Raji (cell line): ENCODE measurements around the gene SNX13.

Experiments
- POLR2A ChIP-seq: IDR thresholded peaks from 2 replicates; pipeline ENCODE4 v1.6.1; 2011; ENCODE audit warnings: low read depth, low read length, control low read depth; ENCODE audit not compliant: insufficient read depth

Gene SNX13

DNA sequence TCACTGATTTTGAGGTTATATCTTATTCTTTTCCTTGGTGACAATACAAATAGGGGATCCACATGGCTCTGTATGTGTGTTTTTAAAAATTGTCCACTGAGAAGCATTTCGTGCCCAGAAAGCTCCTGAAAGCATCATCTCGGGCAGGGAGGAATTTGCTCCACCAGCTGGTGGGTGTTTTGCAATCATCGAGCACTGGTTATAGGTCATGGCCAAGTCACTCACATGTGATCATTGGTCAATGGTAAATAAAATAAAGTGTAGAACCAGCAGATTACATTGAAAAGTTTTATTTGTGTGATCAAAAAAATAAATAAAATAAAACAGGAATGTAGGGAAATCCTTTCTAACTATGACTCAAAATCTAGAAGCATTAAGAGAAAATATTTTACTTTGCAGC, 23.0 kb upstream of the SNX13 start:
- no peak for TF ChIP-seq POLR2A

- no peak for TF ChIP-seq POLR2A
Observed at GRCh38 chr7:17962652-17963051, 22.4 kb upstream of the SNX13 start.

GRCh38 chr7:17957871-17958270, 17.6 kb upstream of the SNX13 start:
- TF ChIP-seq POLR2A = no peak

DNA sequence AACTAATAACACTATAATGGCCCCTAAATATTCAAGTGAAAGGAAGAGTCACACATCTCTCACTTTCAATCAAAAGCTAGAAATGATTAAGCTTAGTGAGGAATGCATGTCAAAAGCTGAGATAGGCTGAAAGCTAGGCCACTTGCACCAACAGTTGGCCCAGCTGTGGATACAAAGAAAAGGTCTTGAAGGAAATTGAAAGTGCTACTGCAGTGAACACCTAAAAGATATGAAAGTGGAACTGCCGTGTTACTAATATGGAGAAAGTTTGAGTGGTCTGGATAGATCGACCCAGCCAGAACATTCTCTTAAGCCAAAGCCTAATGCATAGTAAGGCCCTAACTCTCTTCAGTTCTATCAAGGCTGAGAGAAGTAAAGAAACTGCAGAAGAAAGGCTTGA, 12.1 kb upstream of the SNX13 start:
- TF ChIP-seq POLR2A = no peak

- TF ChIP-seq POLR2A = no peak
Observed at GRCh38 chr7:17951742-17952254, 11.5 kb upstream of the SNX13 start.

DNA sequence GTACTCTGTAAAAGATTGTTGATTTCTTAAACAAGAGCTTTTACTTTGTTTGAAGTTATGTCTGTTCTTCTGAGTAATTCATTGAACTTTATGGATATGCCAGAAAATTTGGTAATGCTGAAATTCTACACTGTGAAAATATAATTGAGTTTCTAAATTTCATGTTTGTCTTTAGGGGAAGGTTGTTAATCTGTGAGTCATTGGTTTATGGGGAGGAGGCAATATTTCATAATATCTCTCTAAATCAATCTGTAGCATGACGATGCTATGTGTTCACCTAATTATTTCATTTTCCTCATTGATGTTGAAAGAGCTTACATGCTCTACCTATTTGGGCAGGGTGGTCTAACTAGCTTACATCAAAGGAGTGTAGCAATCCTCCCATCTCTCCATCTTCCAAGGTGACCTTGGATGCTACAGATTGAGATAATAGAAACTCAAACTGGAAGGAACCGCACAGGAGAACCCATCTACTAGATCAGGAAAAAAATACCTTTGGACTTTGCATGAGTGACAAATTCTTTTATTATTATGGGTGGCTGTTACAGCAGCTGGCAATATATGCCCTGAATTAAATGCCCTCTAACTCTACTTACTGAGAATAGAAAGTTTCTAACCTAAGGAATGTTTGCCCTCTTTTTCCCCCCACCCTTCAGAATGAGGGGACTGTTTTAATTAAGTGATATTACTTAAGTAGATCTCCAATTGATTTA, 8.4 kb upstream of the SNX13 start:
- TF ChIP-seq POLR2A = no peak

DNA sequence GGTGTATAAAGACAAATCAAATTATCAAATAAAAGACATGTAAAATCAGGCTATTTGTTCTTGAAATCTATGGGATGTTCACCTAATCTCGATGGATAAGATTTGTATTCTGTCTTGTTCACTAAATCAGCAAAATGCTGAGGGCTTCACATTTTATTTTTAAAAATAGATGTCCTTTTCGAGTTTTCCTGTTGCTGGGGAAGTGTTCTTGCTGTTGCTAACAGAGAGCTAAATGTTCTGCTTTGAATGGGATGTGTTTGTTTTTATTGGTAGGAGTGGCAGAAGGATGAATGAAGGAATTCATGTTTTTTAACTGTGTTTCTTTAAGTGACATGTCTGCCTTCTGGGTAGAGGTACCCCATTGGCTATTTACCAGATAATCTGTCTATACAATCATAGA, 7.3 kb upstream of the SNX13 start:
- TF ChIP-seq POLR2A = no peak

- no peak for TF ChIP-seq POLR2A
Observed at GRCh38 chr7:17946591-17946990, 6.3 kb upstream of the SNX13 start.

- TF ChIP-seq POLR2A = no peak
Observed at GRCh38 chr7:17944720-17945119, 4.4 kb upstream of the SNX13 start.

DNA sequence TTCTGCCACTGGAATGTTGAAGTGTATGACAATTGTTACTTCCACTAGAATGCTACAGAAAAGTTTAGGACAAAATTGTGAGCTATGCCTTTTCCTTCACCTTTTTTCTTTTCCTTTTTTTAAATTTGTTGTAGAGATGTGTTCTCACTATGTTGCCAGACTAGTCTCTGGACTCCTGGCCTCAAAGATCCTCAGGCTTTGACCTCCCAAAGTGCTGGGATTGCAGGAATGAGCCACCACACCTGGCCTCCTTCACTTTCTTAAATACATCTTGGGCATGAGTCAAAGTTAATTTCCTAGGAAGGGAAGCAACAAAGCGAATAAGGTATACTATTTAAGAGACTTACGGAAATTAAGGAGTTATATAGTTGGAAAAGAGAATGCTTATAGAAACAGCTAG, 2.7 kb upstream of the SNX13 start:
- no peak for TF ChIP-seq POLR2A

- TF ChIP-seq POLR2A = no peak
Observed at GRCh38 chr7:17942231-17942630, 1.9 kb upstream of the SNX13 start.

- no peak for TF ChIP-seq POLR2A
Observed at GRCh38 chr7:17940951-17941431, 697 bp upstream of the SNX13 start.

DNA sequence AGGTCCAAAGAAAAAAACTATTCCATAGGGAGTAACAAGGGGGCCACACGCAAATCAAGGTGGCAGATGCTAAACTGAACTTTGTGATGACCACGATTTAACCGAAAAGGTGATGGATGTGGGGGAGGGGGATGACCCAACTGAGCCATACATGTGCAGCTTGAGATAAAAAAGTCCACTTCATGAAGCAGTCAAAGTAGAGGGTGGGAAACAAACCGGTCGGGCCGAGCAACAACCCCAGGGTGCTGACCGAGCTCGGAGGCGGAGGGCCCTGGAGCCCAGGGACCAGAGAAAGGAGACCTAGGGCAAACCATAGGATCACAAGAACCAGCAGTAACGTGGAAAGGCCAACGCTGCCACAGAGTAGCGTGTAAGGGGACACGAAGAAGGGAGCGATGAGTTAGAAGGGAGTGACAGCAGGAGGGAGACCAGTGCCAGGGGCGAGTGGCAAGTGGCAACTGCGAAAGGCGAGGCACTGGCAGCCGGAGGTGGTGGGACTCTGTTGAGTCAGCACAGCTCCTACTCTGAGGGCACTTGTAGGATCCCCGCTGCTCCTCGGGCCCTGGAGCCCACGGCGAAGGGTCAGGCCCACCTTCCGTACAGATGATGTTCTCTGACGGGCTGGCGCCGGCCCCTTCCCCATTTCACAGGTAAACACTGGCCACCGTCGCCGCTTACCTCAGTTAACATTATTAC, 540 bp downstream of the SNX13 start:
- no peak; the same call in 1 of the 2 replicates for TF ChIP-seq POLR2A

GRCh38 chr7:17939211-17939605, 1.1 kb downstream of the SNX13 start:
- no peak for TF ChIP-seq POLR2A

DNA sequence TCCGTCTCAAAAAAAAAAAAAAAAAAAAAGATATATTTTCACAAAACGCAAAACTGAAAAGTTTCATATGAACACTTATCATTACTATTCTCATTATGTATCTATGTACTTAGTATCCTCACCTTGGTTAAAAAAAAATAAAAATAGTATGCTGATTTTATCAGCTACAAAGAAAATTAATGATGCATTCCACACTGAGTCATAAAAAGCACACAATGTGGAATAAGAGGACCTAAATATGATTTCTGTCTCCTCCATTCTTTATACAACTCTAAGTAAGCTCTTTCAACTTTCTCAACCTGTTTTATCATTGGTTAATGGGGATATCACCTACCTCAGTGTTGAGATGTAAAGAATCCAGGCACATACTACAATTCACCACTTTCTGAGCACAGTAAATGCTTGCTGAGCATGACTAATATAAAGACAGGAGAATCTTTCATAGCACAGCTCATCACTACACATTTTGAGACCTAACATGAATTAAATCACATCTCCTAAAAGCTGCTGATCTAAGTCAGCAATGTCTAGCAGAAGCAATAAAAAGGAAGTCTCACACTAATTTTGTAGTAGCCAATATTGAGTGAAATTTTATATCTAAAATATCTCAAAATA, 2.7 kb downstream of the SNX13 start:
- no peak for TF ChIP-seq POLR2A

DNA sequence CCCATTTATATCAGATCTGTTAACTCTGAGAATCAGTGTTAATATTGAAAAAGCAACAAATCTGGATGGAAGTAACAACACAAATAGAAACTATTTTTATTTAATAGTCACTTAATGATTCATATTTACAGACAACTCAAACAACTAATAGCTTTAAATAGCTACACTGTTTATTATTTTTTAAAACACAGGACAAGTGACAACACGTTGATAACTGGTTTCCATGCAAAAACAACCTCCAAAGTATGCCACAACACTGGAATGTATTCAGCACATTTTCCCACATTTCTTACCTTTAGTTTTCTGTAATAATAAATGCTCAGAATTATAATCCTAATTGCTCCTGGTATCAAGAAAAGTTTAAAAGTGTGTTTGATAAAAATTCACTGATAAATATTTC, 4.0 kb downstream of the SNX13 start:
- TF ChIP-seq POLR2A = no peak
